ENCODE data around the gene ZFYVE28. TPM values are rescaled to one million over a fixed set of nuclear protein-coding genes. Genes with fewer than 3 reads are reported as not detected.
"Not testable (repeated sequence)": the region's sequence is repeated elsewhere in the genome, so short reads cannot be mapped to it uniquely, and the experiment has no call there.

ZFYVE28 gene
- total RNA-seq (10 to 100 TPM in 3 of 5 donors, 1 to 10 TPM in 2; 5.1 to 88.8 (median 16.9) TPM), polyA plus RNA-seq (1 to 10 TPM; 4.9 to 6.5 (median 5.3) TPM)
- long read RNA-seq, donor 1: 0 reads
- long read RNA-seq, donor 2, partial matches to known transcripts: 0 of 1 reads
- long read RNA-seq, donor 2, other reads (novel, unspliced or antisense): 0 of 1 reads
- long read RNA-seq, donor 3: 0 reads
- long read RNA-seq, donor 4: 0 reads
- long read RNA-seq, donor 5: 0 reads
- long read RNA-seq, donor 6: 0 reads
- long read RNA-seq, donor 7: 0 reads
- long read RNA-seq, donor 8: 0 reads
- long read RNA-seq, donor 9: 0 reads
- long read RNA-seq, donor 10: 0 reads

DNA sequence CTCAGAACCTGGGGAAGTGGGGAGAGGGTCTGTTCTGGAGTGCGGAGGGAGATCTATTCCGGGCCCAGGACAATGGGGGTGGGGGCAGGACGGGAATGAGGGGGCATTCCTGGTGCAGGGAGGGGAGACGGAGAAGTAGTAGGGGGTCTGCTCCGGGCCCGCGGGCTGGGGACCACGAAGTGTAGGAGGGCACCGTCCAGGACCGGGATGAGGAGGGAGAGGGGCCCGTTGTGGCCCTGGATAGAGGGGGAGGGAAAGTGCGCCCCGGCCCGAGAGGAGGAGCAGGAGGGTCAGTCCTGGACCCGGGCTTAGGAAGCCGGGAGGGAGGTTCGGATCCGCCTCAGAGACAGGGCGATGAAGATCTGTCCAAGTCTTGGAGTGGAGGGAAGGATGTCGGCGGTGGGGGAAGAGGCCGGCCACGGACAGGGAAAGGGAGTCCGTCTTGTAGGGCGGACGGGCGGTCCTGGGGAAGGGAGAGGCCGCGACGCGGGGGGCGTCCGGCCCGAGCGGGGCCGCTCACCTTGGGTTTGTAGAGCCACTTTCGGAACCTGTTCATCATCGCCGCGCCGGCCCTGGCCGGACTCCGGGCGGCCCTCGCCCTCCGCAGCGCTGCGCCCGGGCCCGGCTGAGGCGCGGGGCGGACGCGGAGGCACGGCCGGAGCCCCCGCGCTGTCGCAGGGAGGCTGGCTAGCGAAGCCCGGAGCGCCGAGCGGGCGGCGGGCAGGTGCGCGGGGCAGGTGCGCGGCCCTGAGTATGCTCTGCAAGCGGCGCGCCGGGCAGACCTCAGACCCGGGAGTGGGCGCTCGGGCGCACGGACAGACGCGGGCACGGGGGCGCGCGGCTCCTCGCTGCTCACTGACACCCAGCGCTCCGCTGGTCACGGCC is at the start of gene ZFYVE28:
ZFYVE28 (minus strand) TSS at position 881 of the 885 bp plus-strand sequence; CDS start at position 559, 322 bp downstream.
- TF ChIP-seq, protein P1, sequence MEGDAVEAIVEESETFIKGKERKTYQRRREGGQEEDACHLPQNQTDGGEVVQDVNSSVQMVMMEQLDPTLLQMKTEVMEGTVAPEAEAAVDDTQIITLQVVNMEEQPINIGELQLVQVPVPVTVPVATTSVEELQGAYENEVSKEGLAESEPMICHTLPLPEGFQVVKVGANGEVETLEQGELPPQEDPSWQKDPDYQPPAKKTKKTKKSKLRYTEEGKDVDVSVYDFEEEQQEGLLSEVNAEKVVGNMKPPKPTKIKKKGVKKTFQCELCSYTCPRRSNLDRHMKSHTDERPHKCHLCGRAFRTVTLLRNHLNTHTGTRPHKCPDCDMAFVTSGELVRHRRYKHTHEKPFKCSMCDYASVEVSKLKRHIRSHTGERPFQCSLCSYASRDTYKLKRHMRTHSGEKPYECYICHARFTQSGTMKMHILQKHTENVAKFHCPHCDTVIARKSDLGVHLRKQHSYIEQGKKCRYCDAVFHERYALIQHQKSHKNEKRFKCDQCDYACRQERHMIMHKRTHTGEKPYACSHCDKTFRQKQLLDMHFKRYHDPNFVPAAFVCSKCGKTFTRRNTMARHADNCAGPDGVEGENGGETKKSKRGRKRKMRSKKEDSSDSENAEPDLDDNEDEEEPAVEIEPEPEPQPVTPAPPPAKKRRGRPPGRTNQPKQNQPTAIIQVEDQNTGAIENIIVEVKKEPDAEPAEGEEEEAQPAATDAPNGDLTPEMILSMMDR (IDR thresholded peaks at IDR 0.05): no peak
- peaks cover 0 to 63% (median 11%) of the 10 kb centered on the region in 3 donors for H3K27me3 ChIP-seq
- no peaks in the 10 kb centered on the region for H3K9me3 ChIP-seq
- peak within 1 kb of the TSS; percentile 43 to 80 (median 76) for H3K27ac ChIP-seq
- no peaks in the 10 kb centered on the region for H3K36me3 ChIP-seq
- peak within 1 kb of the TSS; percentile 65 to 80 (median 71) for H3K4me3 ChIP-seq
- intact Hi-C loops (cut with DNase I; ENCODE audit: low total_unique reads): loop anchor here (10.0 kb wide), 1 partner anchor 173 kb away; the partner anchor contains the start of genes HAUS3 and POLN
- H3K4me1 ChIP-seq: peaks cover 29 to 49% (median 45%) of the 10 kb centered on the region in 4 donors
- WGBS, 5 donors: 1 to 2% (median 1%) methylated on average over 35 to 88 of the region's 90 CpGs
- peak in 1 of 2 donors; percentile 51 for DNase-seq

DNA sequence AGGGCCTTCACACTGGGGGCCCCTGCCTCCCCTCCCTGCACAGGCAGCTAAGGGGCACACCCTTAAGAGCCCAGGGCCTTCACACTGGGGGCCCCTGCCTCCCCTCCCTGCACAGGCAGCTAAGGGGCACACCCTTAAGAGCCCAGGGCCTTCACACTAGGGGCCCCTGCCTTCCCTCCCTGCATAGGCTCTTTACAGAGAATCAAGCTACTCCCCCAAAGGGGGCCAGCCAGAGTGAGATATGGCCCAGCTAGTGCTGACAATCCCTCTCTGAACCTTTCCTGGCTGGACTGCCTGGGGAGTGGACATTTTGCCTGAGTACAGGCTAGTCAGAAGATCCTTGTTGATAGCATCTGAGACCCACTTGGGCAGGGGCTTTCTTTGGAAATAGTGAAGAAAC is 47.1 kb upstream of the ZFYVE28 start:
- H3K27ac ChIP-seq; DNase-seq; H3K9me3 ChIP-seq; H3K4me3 ChIP-seq; H3K36me3 ChIP-seq; intact Hi-C loops (cut with DNase I; ENCODE audit: low total_unique reads): not testable (repeated sequence)
- Histone ChIP-seq H3K4me1 (peaks cover 23 to 47% (median 39%) of the 10 kb centered on the region in 4 donors), H3K27me3 (peaks cover 0 to 14% (median 0%) of the 10 kb centered on the region in 3 donors)

DNA sequence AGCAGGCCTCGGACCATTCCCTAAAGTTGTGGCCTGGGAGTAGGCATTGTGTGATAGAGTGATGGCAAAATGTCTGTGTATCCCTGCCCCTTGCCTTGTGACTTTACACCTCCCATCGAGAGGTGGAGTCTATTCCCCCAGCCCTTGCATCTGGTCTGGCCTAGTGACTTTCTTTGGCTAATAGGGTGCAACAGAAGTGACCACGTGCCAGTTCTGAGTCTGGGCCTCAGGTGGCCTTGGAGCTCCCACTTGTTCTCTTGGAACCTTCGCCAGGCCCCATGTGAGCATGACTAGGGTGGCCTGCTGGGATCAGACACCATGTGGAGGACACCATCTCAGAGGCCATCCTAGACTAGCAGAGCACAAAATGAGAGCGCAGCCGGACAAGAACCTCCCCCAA is 46.6 kb upstream of the ZFYVE28 start:
- Histone ChIP-seq H3K4me3 (no peak overlapping the region), H3K27me3 (peaks cover 0 to 14% (median 0%) of the 10 kb centered on the region in 3 donors), H3K36me3 (no peaks in the 10 kb centered on the region), H3K4me1 (peaks cover 18 to 42% (median 33%) of the 10 kb centered on the region in 4 donors), H3K27ac (no peak overlapping the region), H3K9me3 (no peaks in the 10 kb centered on the region)
- no peak for TF ChIP-seq EP300 (IDR thresholded peaks at IDR 0.05)
- no peak for TF ChIP-seq POLR2AphosphoS5 (IDR thresholded peaks at IDR 0.05)
- TF ChIP-seq POLR2A (IDR thresholded peaks at IDR 0.05): no peak
- TF ChIP-seq, protein P1 (IDR thresholded peaks at IDR 0.05): no peak
- intact Hi-C loops (cut with DNase I; ENCODE audit: low total_unique reads): no loop called here
- no peak for DNase-seq
- 86 to 91% (median 91%) methylated on average over 5 to 6 of the region's 6 CpGs for WGBS, 5 donors

DNA sequence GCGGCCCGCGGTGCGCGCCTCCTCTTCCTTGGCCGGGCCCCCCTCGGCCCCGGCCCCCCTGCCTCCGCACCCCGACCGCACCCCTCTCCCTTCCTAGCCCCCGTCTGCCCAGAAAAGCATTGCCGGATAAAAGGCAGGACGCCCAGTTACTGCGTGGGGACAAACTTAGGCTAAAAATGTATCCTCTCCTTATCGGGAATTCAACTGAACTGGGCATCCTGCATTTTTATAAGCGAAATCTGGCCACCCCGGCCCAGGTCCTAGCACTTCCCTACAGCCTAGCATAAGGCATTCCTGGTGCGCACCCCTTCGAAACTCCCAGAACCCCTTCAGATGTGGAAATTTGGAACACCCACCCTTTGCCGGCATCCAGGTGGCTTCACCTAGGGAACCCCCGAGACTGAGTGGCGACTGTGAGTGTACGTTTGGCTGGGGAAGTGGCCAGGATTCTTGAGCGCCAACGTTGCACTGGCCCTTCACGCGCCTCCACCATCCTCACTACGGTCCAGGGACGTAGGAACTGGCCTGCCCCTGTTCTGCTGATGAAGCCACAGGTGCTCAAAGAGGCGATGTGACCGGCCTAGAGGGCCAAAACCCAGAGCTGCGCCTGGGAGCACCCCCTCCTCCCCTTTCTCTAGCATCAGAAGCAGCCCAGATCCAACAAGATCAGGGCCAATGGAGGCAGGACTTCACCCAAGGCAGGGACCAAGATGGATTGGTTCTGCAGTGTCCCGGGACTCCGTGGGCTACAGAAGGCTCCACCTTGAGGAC is 44.7 kb upstream of the ZFYVE28 start:
- DNase-seq: no peak
- peak overlapping the region; percentile 58 to 70 (median 66) for H3K4me3 ChIP-seq
- H3K27me3 ChIP-seq: peaks cover 0 to 22% (median 0%) of the 10 kb centered on the region in 3 donors
- H3K36me3 ChIP-seq: no peaks in the 10 kb centered on the region
- intact Hi-C loops (cut with DNase I; ENCODE audit: low total_unique reads): no loop called here
- TF ChIP-seq, protein P1 (IDR thresholded peaks at IDR 0.05): no peak
- no peak for TF ChIP-seq EP300 (IDR thresholded peaks at IDR 0.05)
- WGBS, 5 donors: 33 to 62% (median 38%) methylated on average over 19 to 35 of the region's 35 CpGs
- H3K9me3 ChIP-seq: no peaks in the 10 kb centered on the region
- H3K4me1 ChIP-seq: peaks cover 14 to 43% (median 28%) of the 10 kb centered on the region in 4 donors
- peak overlapping the region in 2 of 5 donors; percentile 74 to 85 for H3K27ac ChIP-seq

All from stomach (tissue), 19 donors.